HG02759 (cell line): ENCODE data around the gene NDUFB7.
A peak's percentile ranks its signal among the peaks of the same experiment; 100 is the strongest.
"Not testable (repeated sequence)": the region's sequence is repeated elsewhere in the genome, so short reads cannot be mapped to it uniquely, and the experiment has no call there.

Source experiments
- ATAC-seq: cut with Tn5 transposase; IDR thresholded peaks from one replicate; pipeline ENCODE4 v1.9.1; 2021; ENCODE audit warnings: mild to moderate bottlenecking, moderate library complexity; ENCODE audit not compliant: unreplicated experiment

The NDUFB7 gene

GRCh38 chr19:14554382-14554812 lies 17.5 kb downstream of the NDUFB7 start:
- ATAC-seq: no peak

GRCh38 chr19:14553939-14554243 lies 18.0 kb downstream of the NDUFB7 start:
- no peak for ATAC-seq

GRCh38 chr19:14553042-14553938 lies 18.6 kb downstream of the NDUFB7 start:
- ATAC-seq: no peak

GRCh38 chr19:14552006-14552360 lies 19.9 kb downstream of the NDUFB7 start:
- ATAC-seq: not testable (repeated sequence)

GRCh38 chr19:14551134-14552005 lies 20.5 kb downstream of the NDUFB7 start:
- ATAC-seq: peak; percentile 48

GRCh38 chr19:14550201-14550754 lies 21.6 kb downstream of the NDUFB7 start:
- no peak for ATAC-seq

GRCh38 chr19:14545716-14546082 lies 26.2 kb downstream of the NDUFB7 start:
- no peak for ATAC-seq

GRCh38 chr19:14544977-14545715 lies 26.7 kb downstream of the NDUFB7 start:
- no peak for ATAC-seq

- ATAC-seq: no peak
Observed at GRCh38 chr19:14544047-14544446, 27.8 kb downstream of the NDUFB7 start.

GRCh38 chr19:14542711-14543328 lies 29.0 kb downstream of the NDUFB7 start:
- no peak for ATAC-seq

GRCh38 chr19:14541979-14542378 lies 29.9 kb downstream of the NDUFB7 start:
- ATAC-seq: not testable (repeated sequence)

GRCh38 chr19:14540741-14541525 lies 30.9 kb downstream of the NDUFB7 start:
- ATAC-seq: no peak

- no peak for ATAC-seq
Observed at GRCh38 chr19:14536926-14537692, 34.8 kb downstream of the NDUFB7 start.

GRCh38 chr19:14533450-14533849 lies 38.4 kb downstream of the NDUFB7 start:
- ATAC-seq: no peak

- ATAC-seq: no peak
Observed at GRCh38 chr19:14530506-14530905, 41.4 kb downstream of the NDUFB7 start.

GRCh38 chr19:14530005-14530348 lies 41.9 kb downstream of the NDUFB7 start:
- no peak for ATAC-seq

GRCh38 chr19:14529254-14530004 lies 42.4 kb downstream of the NDUFB7 start, which contains the start of gene TECR:
Gene TECR, plus strand, starts transcription at chr19:14529594. Its CDS starts 103 bp downstream, at chr19:14529697.
- peak; percentile 95 for ATAC-seq
